Colon (tissue), 2 donors: ENCODE measurements around the gene C12orf42.

ENCODE experiments used
- FAIRE-seq: peaks from 2 replicates; lab custom pipeline; 2012; peaks lifted over from hg19 to GRCh38; lab: Jason Lieb, UNC
- donor health status: control.
- donor health status: control.

C12orf42 gene

GRCh38 chr12:103257763-103258162, 238.0 kb downstream of the C12orf42 start:
- FAIRE-seq, result no peak
